HepG2 (cell line): ENCODE measurements around the gene MID1. TPM values are rescaled to one million over a fixed set of nuclear protein-coding genes. Genes with fewer than 3 reads are reported as not detected.

Experiments used
- ATAC-seq: fragments of 200-7000 bp; cut with Tn5 transposase; 3 replicates; pipeline ENCODE4 v1.9.1; 2020; ENCODE audit warnings: mild to moderate bottlenecking, moderate library complexity
- BruUV-seq: library from RNA; stranded (reverse); fragments of 400-500 nt; replicated peaks from 2 replicates; lab custom pipeline; 2021; lab: Mats Ljungman, UMichigan
- CTCF ChIA-PET: fragments of 300-600 bp; formaldehyde crosslinking; extraction: SDS; loops from one replicate; lab custom pipeline; 2021; ENCODE audit warnings: low total read pairs, inconsistent platforms, low intra/inter-chr PET ratio; lab: Yijun Ruan, JAX
- POLR2A ChIA-PET: fragments of 350-600 bp; sonication (Branson Sonifier 250); formaldehyde crosslinking; loops from one replicate; lab custom pipeline; 2020; ENCODE audit warnings: antibody characterized with exemption, inconsistent platforms; lab: Yijun Ruan, JAX
- DNase-seq: peaks from one replicate; pipeline ENCODE4 v3.0.0-alpha.2; 2015; ENCODE audit warnings: low spot score
- FAIRE-seq: peaks from 3 replicates; lab custom pipeline; 2011; peaks lifted over from hg19 to GRCh38; lab: Jason Lieb, UNC
- H2AFZ ChIP-seq: one replicate; pipeline ENCODE4 v1.6.1; 2011; ENCODE audit warnings: low read length, inconsistent platforms
- H3K27ac ChIP-seq: fragments of 300-600 bp; 3 replicates; pipeline ENCODE4 v1.8.0; 2011; ENCODE audit warnings: mixed run types, mild to moderate bottlenecking, mixed read lengths, low read length, inconsistent platforms; ENCODE audit not compliant: insufficient read depth; ENCODE audit errors: extremely low read length
- H3K27me3 ChIP-seq, 2 experiments: fragments of 200-600 bp in 1 of 2; 2 replicates in 1 of 2; 3 replicates in 1 of 2; pipeline versions ENCODE4 v1.6.0 to v1.8.0; 2011; ENCODE audit warnings: low read length in 2 of 2, mild to moderate bottlenecking in 2 of 2, moderate library complexity in 2 of 2, inconsistent platforms in 1 of 2; ENCODE audit not compliant: insufficient read depth in 2 of 2, control insufficient read depth in 1 of 2
- H3K36me3 ChIP-seq, 2 experiments: fragments of 200-600 bp in 1 of 2; replicated peaks in 1 of 2; 2 replicates in 1 of 2; 3 replicates in 1 of 2; pipeline versions ENCODE4 v1.5.1 to v1.8.0; 2011; ENCODE audit warnings: low read length in 2 of 2, inconsistent platforms in 1 of 2; ENCODE audit not compliant: insufficient read depth in 2 of 2, control insufficient read depth in 1 of 2
- H3K4me1 ChIP-seq: 2 replicates; pipeline ENCODE4 v1.5.1; 2012; ENCODE audit warnings: low read length, inconsistent platforms; ENCODE audit not compliant: insufficient read depth
- H3K4me2 ChIP-seq: 2 replicates; pipeline ENCODE4 v1.6.0; 2011; ENCODE audit warnings: low read depth, low read length, inconsistent platforms
- H3K4me3 ChIP-seq, 3 experiments: fragments of 200-600 bp in 1 of 3; sonication (generic), shearing (Covaris generic) in 1 of 3; replicated peaks in 1 of 3; 2 replicates each; pipeline ENCODE4 v1.5.1; 2011 to 2016; ENCODE audit warnings: low read length in 3 of 3, inconsistent platforms in 2 of 3, low read depth in 2 of 3, mild to moderate bottlenecking in 2 of 3, control low read depth in 1 of 3, mixed read lengths in 1 of 3; ENCODE audit not compliant: insufficient read depth in 1 of 3
- H3K79me2 ChIP-seq: one replicate; pipeline ENCODE4 v1.6.1; 2011; ENCODE audit warnings: low read length, inconsistent platforms; ENCODE audit not compliant: insufficient read depth
- H3K9ac ChIP-seq: 2 replicates; pipeline ENCODE4 v1.6.0; 2011; ENCODE audit warnings: mild to moderate bottlenecking, low read depth, low read length, inconsistent platforms; ENCODE audit not compliant: insufficient read depth
- H3K9me3 ChIP-seq: 2 replicates; pipeline ENCODE4 v1.5.1; 2012; ENCODE audit warnings: mild to moderate bottlenecking, low read length
- H4K20me1 ChIP-seq: 2 replicates; pipeline ENCODE4 v1.6.0; 2011; ENCODE audit warnings: inconsistent platforms, mild to moderate bottlenecking, low read length, moderate library complexity; ENCODE audit not compliant: insufficient read depth
- ATF2 ChIP-seq: sonication (generic); formaldehyde crosslinking; IDR thresholded peaks from 2 replicates; pipeline ENCODE4 v1.4.0; 2020; ENCODE audit warnings: missing genetic modification reagents
- CBX1 ChIP-seq: IDR thresholded peaks from one replicate; pipeline ENCODE4 v1.6.1; 2016; ENCODE audit warnings: antibody characterized with exemption, low read depth
- ELK4 ChIP-seq: sonication (generic); formaldehyde crosslinking; IDR thresholded peaks from 2 replicates; pipeline ENCODE4 v1.9.0; 2021; ENCODE audit warnings: missing genetic modification reagents, borderline replicate concordance
- KDM1A ChIP-seq: IDR thresholded peaks from 2 replicates; pipeline ENCODE4 v1.6.1; 2016; ENCODE audit warnings: missing compliant biosample characterization
- KDM3A ChIP-seq: IDR thresholded peaks from 2 replicates; pipeline ENCODE4 v1.6.1; 2018; ENCODE audit warnings: low read depth, missing compliant biosample characterization
- KLF12 ChIP-seq: sonication (generic); formaldehyde crosslinking; IDR thresholded peaks from 2 replicates; pipeline ENCODE4 v1.4.0; 2020; ENCODE audit warnings: missing genetic modification reagents, borderline replicate concordance
- NR2F1 ChIP-seq, 2 experiments: fragments of 450-650 bp in 1 of 2; formaldehyde crosslinking in 1 of 2; IDR thresholded peaks; 2 replicates each; pipeline versions ENCODE4 v1.5.0 to v1.6.1; 2016 to 2020; ENCODE audit warnings: mild to moderate bottlenecking in 1 of 2, missing compliant biosample characterization in 1 of 2, missing genetic modification reagents in 1 of 2, moderate library complexity in 1 of 2
- PHF20 ChIP-seq: sonication (generic); formaldehyde crosslinking; IDR thresholded peaks from 2 replicates; pipeline ENCODE4 v1.5.0; 2020; ENCODE audit warnings: mild to moderate bottlenecking, missing genetic modification reagents
- TOPORS ChIP-seq: sonication (generic); formaldehyde crosslinking; IDR thresholded peaks from 2 replicates; pipeline ENCODE4 v1.8.0; 2023; ENCODE audit warnings: mild to moderate bottlenecking, missing genetic modification reagents
- YEATS2 ChIP-seq: sonication (generic); formaldehyde crosslinking; IDR thresholded peaks from 2 replicates; pipeline ENCODE4 v1.4.0; 2020; ENCODE audit warnings: missing genetic modification reagents, borderline replicate concordance
- YY1 ChIP-seq: IDR thresholded peaks from 2 replicates; pipeline ENCODE4 v1.6.1; 2011; ENCODE audit warnings: low read length, low read depth, moderate library complexity, mild to moderate bottlenecking; ENCODE audit not compliant: insufficient read depth, insufficient replicate concordance
- ZNF207 ChIP-seq: fragments of 450-650 bp; IDR thresholded peaks from 2 replicates; pipeline ENCODE4 v1.6.1; 2016; ENCODE audit warnings: antibody characterized with exemption, borderline replicate concordance
- ZNF281 ChIP-seq: sonication (generic); formaldehyde crosslinking; IDR thresholded peaks from 2 replicates; pipeline ENCODE4 v1.4.0; 2020; ENCODE audit warnings: missing genetic modification reagents, borderline replicate concordance
- WGBS: methylation state at CpG from one replicate; pipeline ENCODE4 v1.1.6; 2017; ENCODE audit warnings: low lambda C conversion rate; 5-methylcytosine and 5-hydroxymethylcytosine counted together
- in situ Hi-C: cut with HindIII; loops from 2 replicates; pipeline ENCODE4 v1.10.0; 2017; ENCODE audit warnings: low pct_unique_long_range_greater_than_20kb; ENCODE audit not compliant: extremely low pct_ligation_motif_present
- intact Hi-C: fragments of 100-400 bp; cut with micrococcal nuclease; formaldehyde crosslinking; loops from one replicate; pipeline ENCODE4 v1.10.0; 2022; ENCODE audit not compliant: unreplicated experiment
- polyA plus RNA-seq, 8 experiments: library from polyadenylated mRNA; depleted of rRNA in 3 of 8; stranded (reverse) in 7 of 8; unstranded in 1 of 8; fragments of >200 nt; fragmentation: Illumina TruSeq in 4 of 8; extraction: Trizol in 4 of 8; gene quantifications; 2 replicates each; pipeline versions ENCODE4 v1.2.1 to v1.2.3, GENCODE V29; 2011 to 2016; ENCODE audit warnings: low read depth in 4 of 8, missing spikeins in 1 of 8, mixed read lengths in 1 of 8; ENCODE audit not compliant: insufficient read depth in 1 of 8
- total RNA-seq, 5 experiments: library from RNA; depleted of rRNA; stranded (reverse); fragments of >200 nt; fragmentation: Illumina TruSeq; extraction: Trizol; gene quantifications; 2 replicates each; pipeline ENCODE4 v1.2.3, GENCODE V29; 2016; ENCODE audit warnings: low read depth in 1 of 5

MID1 gene
- total and polyA plus RNA-seq, 2 of the 13 experiments (the other 11 are each of a cell fraction or from before 2014, with no cell fraction given) = 0.86 to 1.1 TPM

GRCh38 chrX:10492250-10492649 lies 128.1 kb downstream of the MID1 start (continued):
- no peak for TF ChIP-seq KDM1A

GRCh38 chrX:10486373-10486772 lies 134.0 kb downstream of the MID1 start:
- DNase-seq (no peak), FAIRE-seq (no peak), ATAC-seq (no peak)
- BruUV-seq = no TSS peak
- H3K9me3 ChIP-seq = no peaks in the 10 kb centered on the region
- no peaks in the 10 kb centered on the region for H3K27me3 ChIP-seq
- H3K4me3 ChIP-seq = no peak overlapping the region
- intact Hi-C loops (no loop called here), in situ Hi-C loops (no loop called here)
- H2AFZ ChIP-seq = no peak overlapping the region
- WGBS = 76% methylated on average over 2 of the region's 3 CpGs
- H3K4me1 ChIP-seq = peaks cover 21% of the 10 kb centered on the region; the same call in 1 of the 2 replicates
- H3K4me2 ChIP-seq = no peak overlapping the region
- TF ChIP-seq PHF20 (CRISPR knock-in tag) (no peak), KDM3A (CRISPR knock-in tag) (no peak), CBX1 (no peak), TOPORS (no peak), ELK4 (CRISPR knock-in tag) (no peak), KLF12 (CRISPR knock-in tag) (no peak)
- H3K79me2 ChIP-seq = no peaks in the 10 kb centered on the region
- no peak overlapping the region for H3K27ac ChIP-seq
- H4K20me1 ChIP-seq = no peaks in the 10 kb centered on the region
- no peaks in the 10 kb centered on the region for H3K36me3 ChIP-seq
- POLR2A ChIA-PET = no interaction called here
- CTCF ChIA-PET = no interaction called here
- no peak overlapping the region for H3K9ac ChIP-seq

- H3K9me3 ChIP-seq = no peaks in the 10 kb centered on the region
- H3K4me2 ChIP-seq = no peak overlapping the region
- ChIA-PET CTCF (no interaction called here), POLR2A (no interaction called here)
- H3K36me3 ChIP-seq = no peaks in the 10 kb centered on the region
- no TSS peak for BruUV-seq
- FAIRE-seq = no peak
- no peak overlapping the region for H3K4me3 ChIP-seq
- H3K79me2 ChIP-seq = no peaks in the 10 kb centered on the region
- TF ChIP-seq NR2F1 (CRISPR knock-in tag; IDR thresholded peaks at IDR 0.05) (no peak), YEATS2 (CRISPR knock-in tag) (no peak), ATF2 (CRISPR knock-in tag) (no peak), ZNF281 (CRISPR knock-in tag) (no peak), YY1 (no peak), ZNF207 (no peak)
- intact Hi-C loops = no loop called here
- DNase-seq = no peak
- H4K20me1 ChIP-seq = no peaks in the 10 kb centered on the region
- H3K27me3 ChIP-seq = no peaks in the 10 kb centered on the region
- 82% methylated on average over 3 of the region's 3 CpGs for WGBS
- no peak overlapping the region for H3K27ac ChIP-seq
- H3K9ac ChIP-seq = no peak overlapping the region
- peaks cover 21% of the 10 kb centered on the region; the same call in 1 of the 2 replicates for H3K4me1 ChIP-seq
- in situ Hi-C loops = no loop called here
- no peak for ATAC-seq
- H2AFZ ChIP-seq = no peak overlapping the region
These were observed 135.1 kb downstream of the MID1 start for GRCh38 chrX:10485326-10485725.
